ENCODE results near the gene PLCB2. TPM values are rescaled to one million over a fixed set of nuclear protein-coding genes. Genes with fewer than 3 reads are reported as not detected.

The PLCB2 gene, protein sequence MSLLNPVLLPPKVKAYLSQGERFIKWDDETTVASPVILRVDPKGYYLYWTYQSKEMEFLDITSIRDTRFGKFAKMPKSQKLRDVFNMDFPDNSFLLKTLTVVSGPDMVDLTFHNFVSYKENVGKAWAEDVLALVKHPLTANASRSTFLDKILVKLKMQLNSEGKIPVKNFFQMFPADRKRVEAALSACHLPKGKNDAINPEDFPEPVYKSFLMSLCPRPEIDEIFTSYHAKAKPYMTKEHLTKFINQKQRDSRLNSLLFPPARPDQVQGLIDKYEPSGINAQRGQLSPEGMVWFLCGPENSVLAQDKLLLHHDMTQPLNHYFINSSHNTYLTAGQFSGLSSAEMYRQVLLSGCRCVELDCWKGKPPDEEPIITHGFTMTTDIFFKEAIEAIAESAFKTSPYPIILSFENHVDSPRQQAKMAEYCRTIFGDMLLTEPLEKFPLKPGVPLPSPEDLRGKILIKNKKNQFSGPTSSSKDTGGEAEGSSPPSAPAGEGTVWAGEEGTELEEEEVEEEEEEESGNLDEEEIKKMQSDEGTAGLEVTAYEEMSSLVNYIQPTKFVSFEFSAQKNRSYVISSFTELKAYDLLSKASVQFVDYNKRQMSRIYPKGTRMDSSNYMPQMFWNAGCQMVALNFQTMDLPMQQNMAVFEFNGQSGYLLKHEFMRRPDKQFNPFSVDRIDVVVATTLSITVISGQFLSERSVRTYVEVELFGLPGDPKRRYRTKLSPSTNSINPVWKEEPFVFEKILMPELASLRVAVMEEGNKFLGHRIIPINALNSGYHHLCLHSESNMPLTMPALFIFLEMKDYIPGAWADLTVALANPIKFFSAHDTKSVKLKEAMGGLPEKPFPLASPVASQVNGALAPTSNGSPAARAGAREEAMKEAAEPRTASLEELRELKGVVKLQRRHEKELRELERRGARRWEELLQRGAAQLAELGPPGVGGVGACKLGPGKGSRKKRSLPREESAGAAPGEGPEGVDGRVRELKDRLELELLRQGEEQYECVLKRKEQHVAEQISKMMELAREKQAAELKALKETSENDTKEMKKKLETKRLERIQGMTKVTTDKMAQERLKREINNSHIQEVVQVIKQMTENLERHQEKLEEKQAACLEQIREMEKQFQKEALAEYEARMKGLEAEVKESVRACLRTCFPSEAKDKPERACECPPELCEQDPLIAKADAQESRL
- total RNA-seq (2022; extraction: Qiagen RNA extraction; ENCODE audit: low read depth) = 0.55 to 1.2 TPM (median 1.1 TPM) in 5 replicates

DNA sequence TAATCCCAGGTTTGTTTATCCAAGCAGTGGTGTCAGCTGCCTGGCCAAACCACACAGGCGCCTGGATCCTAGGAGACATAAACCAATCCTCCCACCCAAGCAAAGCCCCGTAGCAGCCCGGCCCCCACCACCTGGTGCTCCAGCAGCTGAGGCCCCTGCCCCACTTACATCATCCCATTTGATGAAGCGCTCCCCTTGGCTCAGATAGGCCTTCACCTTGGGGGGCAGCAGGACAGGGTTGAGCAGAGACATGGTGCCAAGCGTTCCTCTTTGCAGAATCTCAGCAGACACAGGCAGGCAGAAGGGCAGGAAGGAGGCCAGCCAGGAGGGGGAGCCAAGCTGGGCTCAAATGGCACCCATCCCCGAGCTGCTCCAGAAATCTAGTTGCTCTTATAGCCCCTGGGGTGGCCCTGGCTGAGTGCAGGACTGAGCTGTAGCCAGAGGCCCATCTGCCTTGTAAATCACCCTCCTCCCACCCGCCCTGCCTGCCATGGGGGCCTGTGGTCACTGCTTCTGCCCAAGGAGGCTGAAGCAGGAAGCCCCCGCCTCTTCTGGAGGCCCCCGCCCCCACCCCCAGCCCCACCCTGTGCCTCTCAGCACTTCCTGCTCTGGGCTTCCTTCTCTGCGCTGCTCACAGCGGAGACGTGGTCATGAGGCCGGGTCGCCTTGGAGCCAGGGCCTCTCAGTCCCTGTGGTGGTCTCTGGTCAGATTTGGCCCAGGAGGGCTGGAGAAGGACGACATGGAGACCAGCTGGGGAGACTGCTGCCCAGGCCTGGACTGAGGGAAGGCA, at the start of gene PLCB2:
Gene PLCB2, minus strand, starts transcription at position 515 of the 791 bp plus-strand sequence. Its CDS starts 263 bp downstream, at position 252.

DNA sequence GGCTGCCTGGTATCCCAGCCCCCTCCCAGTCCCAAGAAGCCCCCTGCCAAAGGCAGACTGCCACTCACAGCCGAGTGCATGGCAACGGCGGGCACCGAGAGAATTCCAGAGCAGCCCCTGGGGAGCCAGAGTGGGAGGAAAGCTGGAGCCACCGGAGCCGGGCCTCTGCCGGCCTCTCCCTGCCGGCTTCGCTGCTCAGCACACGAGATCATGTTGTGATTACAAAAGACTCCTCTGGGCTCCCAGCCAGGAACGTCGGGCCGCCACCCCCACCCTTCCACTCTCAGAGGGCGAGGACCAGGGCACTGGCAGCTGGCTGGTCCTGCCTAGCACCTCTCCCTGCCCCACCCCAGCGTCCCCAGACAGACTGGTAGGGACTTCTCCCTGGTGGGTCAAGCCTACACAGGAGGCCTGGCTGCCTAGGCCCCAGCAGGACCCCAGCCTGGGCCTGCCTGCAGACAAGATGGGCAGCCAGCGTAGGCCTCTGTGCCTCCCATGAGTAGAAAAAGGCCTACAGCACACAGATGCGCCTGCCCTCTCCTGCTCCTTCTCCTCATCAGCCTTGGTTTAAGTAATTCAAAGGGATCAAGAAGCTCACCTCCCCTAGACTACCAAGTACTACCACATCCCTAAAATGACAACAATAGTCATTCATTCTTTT, 33.1 kb upstream of the PLCB2 start, which contains the start of gene CCDC9B:
Gene CCDC9B, minus strand, starts transcription at position 200 of the 661 bp plus-strand sequence. Its CDS starts 120 bp downstream, at position 80.

DNA sequence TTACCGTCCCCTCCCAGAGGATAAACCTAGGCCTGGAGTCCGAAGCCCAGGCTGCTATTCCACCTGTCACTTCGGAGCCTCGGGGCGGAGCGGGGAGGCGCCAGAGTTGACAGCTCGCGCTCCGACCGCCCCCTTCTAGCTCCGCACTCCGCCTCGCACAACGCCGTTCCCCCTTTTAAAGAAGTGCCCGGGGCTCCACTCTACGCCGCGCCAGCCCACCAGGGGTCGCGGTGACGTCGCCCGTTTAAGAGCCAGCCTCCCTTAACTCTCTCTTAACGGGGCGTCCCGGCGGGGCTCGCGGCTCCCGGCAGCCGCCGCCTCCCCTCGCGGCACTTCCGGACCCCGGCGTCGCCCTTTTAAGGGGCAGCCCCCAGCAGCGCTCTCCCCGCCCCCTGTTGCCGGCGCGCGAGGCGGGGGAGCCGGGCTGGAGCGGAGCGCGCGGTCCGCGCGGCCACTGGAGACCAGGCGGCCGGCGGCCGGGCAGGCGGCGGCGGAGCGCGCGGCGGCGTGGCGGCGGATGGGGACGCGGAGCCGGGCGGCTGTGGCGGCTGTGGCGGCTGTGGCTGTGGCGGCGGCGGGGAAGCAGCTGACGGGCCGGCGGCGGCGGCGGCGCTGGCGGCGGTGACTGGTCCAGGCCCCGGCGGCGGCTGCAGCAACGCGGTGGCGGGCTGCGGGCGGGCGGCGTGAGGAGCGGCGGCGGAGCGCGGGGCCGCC, 15.7 kb upstream of the PLCB2 start, which contains the start of gene INAFM2:
Gene INAFM2, plus strand, starts transcription at position 454 of the 714 bp plus-strand sequence. CDS start 364 bp downstream, outside the sequence.

DNA sequence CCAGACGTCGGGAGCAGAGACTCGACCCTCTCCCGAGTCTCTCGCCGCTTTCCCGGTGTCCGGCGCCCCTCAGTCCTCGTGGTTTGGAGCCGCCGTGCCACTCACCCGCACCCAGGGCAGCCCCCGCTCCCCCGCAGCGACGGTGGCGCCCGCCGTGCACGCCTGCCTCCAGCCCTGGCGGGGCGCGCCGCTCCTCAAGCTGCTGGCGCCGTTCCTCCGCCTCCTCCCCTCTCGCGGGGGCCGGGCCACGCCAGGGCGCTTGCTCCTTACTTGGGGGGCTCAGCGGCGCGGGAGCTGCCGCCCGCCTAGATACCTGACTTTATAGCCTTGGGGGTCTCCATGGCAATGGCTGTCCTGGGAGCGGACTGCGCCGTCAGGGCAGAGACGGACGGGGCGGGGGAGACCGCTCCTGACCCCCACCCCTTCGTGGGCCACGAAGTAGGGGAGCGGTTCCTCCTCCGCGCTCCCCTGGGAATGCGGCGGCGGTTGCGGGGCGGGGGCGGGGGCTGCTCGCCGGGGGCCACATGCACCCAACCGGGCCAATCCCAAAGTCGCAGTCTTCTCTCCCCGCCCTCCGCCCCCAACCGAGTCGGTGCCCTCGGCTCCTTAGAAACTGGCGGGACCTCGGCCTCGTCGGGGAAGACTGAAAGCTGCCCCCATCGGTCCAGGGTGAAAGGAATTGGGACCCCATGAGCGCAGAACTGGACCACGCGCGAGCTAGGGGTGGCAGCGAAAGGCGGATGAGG, 24.7 kb downstream of the PLCB2 start, which contains the start of gene ANKRD63:
Gene ANKRD63, minus strand, starts transcription at position 196 of the 746 bp plus-strand sequence. CDS start 478 bp downstream, outside the sequence.

DNA sequence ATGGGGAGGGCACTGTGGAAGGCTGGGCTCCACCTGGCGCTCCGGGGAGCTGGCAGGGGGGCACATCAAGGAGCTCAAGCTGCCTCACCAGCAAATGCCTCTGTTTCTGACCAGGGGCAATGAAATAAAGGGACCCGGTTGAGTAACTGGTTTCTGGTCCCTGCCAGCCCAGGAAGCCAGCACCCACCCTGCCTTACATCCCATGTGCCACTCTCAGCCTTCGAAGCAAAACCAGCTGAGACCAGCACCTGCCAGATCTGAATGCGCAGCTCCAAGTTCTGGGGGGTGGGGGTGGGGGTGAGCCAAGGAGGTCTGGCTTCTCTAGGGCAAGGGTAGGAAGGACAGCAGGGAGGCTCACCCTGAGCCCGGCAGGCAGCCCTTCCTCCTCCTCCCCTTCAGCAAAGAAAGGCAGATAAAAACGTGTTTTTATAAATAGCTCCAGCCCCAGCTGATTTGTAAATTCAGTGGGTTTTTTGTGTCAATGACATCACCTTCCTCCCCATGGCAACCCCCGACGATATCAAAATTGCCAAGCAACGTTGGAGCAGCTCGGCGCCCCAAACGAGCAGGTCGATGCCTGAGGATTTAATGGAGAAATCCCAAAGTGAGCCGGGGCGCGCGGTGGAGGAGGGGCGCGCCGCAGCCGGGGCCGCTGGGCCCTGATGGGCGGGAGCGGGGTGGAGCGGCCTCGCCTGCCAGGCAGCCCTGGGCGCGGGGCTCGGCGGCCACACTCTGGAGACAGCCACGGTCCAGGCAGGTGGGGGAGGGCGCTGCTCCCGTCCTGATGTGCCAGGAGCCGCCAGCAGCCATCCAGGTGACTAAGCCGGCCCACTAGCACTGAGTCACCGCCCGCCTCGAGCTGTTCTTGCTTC, 69.0 kb downstream of the PLCB2 start, which contains the start of gene PAK6:
Gene PAK6, plus strand, starts transcription at position 532 of the 872 bp plus-strand sequence. CDS start 25,723 bp downstream, outside the sequence.

Other genes starting within 250 kb of the PLCB2 start
- 0.87 to 1.6 TPM (median 1.1 TPM) in 5 replicates for gene BMF, start 199.1 kb downstream of the PLCB2 start, total RNA-seq (2022; extraction: Qiagen RNA extraction; ENCODE audit: low read depth)
- 26.5 to 37.3 TPM (median 28.9 TPM) in 5 replicates for gene BUB1B, start 146.9 kb downstream of the PLCB2 start, total RNA-seq (2022; extraction: Qiagen RNA extraction; ENCODE audit: low read depth)
- 0.09 to 0.38 TPM (median 0.29 TPM) in 5 replicates for gene PAK6, start 68.9 kb downstream of the PLCB2 start, total RNA-seq (2022; extraction: Qiagen RNA extraction; ENCODE audit: low read depth)
- 0.21 to 0.67 TPM (median 0.35 TPM) in 4 of 5 replicates, not detected in the other for gene ANKRD63, start 24.9 kb downstream of the PLCB2 start, total RNA-seq (2022; extraction: Qiagen RNA extraction; ENCODE audit: low read depth)
- 4.1 to 8.1 TPM (median 5.3 TPM) in 5 replicates for gene INAFM2, start 15.8 kb upstream of the PLCB2 start, total RNA-seq (2022; extraction: Qiagen RNA extraction; ENCODE audit: low read depth)
- 17.9 to 24.7 TPM (median 19.2 TPM) in 5 replicates for gene CCDC9B, start 33.0 kb upstream of the PLCB2 start, total RNA-seq (2022; extraction: Qiagen RNA extraction; ENCODE audit: low read depth)
- not detected in 5 replicates for gene PHGR1, start 43.1 kb upstream of the PLCB2 start, total RNA-seq (2022; extraction: Qiagen RNA extraction; ENCODE audit: low read depth)
- gene DISP2, start 50.3 kb upstream of the PLCB2 start, total RNA-seq (2022; extraction: Qiagen RNA extraction; ENCODE audit: low read depth) = 0.25 to 3.3 TPM (median 1.6 TPM) in 5 replicates
- gene KNSTRN, start 74.8 kb upstream of the PLCB2 start, total RNA-seq (2022; extraction: Qiagen RNA extraction; ENCODE audit: low read depth) = 43.5 to 65.7 TPM (median 44.9 TPM) in 5 replicates
- gene IVD, start 97.9 kb upstream of the PLCB2 start, total RNA-seq (2022; extraction: Qiagen RNA extraction; ENCODE audit: low read depth) = 8.7 to 13.0 TPM (median 11.9 TPM) in 5 replicates
- 9.1 to 12.4 TPM (median 11.5 TPM) in 5 replicates for gene BAHD1, start 133.0 kb upstream of the PLCB2 start, total RNA-seq (2022; extraction: Qiagen RNA extraction; ENCODE audit: low read depth)
- 13.0 to 21.4 TPM (median 18.1 TPM) in 5 replicates for gene CHST14, start 163.0 kb upstream of the PLCB2 start, total RNA-seq (2022; extraction: Qiagen RNA extraction; ENCODE audit: low read depth)

Data from A549 treated with ZK216348 at 1 μM for 4 hours (cell line).